HepG2 (cell line): ENCODE measurements around the gene ZNF530. TPM values are rescaled to one million over a fixed set of nuclear protein-coding genes. Genes with fewer than 3 reads are reported as not detected.

Experiments used
- CBX5 ChIP-seq: sonication (generic); formaldehyde crosslinking; IDR thresholded peaks from 2 replicates; pipeline ENCODE4 v1.4.0; 2020; ENCODE audit warnings: missing genetic modification reagents, borderline replicate concordance
- EP300 ChIP-seq, 3 experiments: sonication (generic) in 1 of 3; formaldehyde crosslinking in 1 of 3; IDR thresholded peaks; 2 replicates each; pipeline versions ENCODE4 v1.5.1 to v1.6.1; 2011 to 2020; ENCODE audit warnings: low read depth in 2 of 3, low read length in 2 of 3, borderline replicate concordance in 1 of 3, improper control_type of control experiment in 1 of 3, mild to moderate bottlenecking in 1 of 3, missing genetic modification reagents in 1 of 3, moderate library complexity in 1 of 3
- HMG20A ChIP-seq: IDR thresholded peaks from 2 replicates; pipeline ENCODE4 v1.6.1; 2016; ENCODE audit warnings: borderline replicate concordance
- MAFG ChIP-seq: sonication (generic); formaldehyde crosslinking; IDR thresholded peaks from 2 replicates; pipeline ENCODE4 v1.5.1; 2020; ENCODE audit warnings: mild to moderate bottlenecking, missing genetic modification reagents
- XBP1 ChIP-seq: sonication (generic); formaldehyde crosslinking; IDR thresholded peaks from 2 replicates; pipeline ENCODE4 v1.5.0; 2020; ENCODE audit warnings: missing genetic modification reagents
- ZNF563 ChIP-seq: sonication (generic); formaldehyde crosslinking; IDR thresholded peaks from 2 replicates; pipeline ENCODE4 v1.8.0; 2022; ENCODE audit warnings: mild to moderate bottlenecking, moderate library complexity, missing genetic modification reagents
- polyA plus RNA-seq, 8 experiments: library from polyadenylated mRNA; depleted of rRNA in 3 of 8; stranded (reverse) in 7 of 8; unstranded in 1 of 8; fragments of >200 nt; fragmentation: Illumina TruSeq in 4 of 8; extraction: Trizol in 4 of 8; gene quantifications; 2 replicates each; pipeline versions ENCODE4 v1.2.1 to v1.2.3, GENCODE V29; 2011 to 2016; ENCODE audit warnings: low read depth in 4 of 8, missing spikeins in 1 of 8, mixed read lengths in 1 of 8; ENCODE audit not compliant: insufficient read depth in 1 of 8
- total RNA-seq, 5 experiments: library from RNA; depleted of rRNA; stranded (reverse); fragments of >200 nt; fragmentation: Illumina TruSeq; extraction: Trizol; gene quantifications; 2 replicates each; pipeline ENCODE4 v1.2.3, GENCODE V29; 2016; ENCODE audit warnings: low read depth in 1 of 5
- TF ChIP-seq, protein P1 (sequence below): sonication (generic); formaldehyde crosslinking; IDR thresholded peaks from 2 replicates; pipeline ENCODE4 v1.4.0; 2020; ENCODE audit warnings: missing genetic modification reagents
- TF ChIP-seq, protein P2 (sequence below): sonication (generic); formaldehyde crosslinking; IDR thresholded peaks from 2 replicates; pipeline ENCODE4 v1.8.0; 2022; ENCODE audit warnings: mild to moderate bottlenecking, missing genetic modification reagents
- TF ChIP-seq, protein P3 (sequence below): sonication (generic); formaldehyde crosslinking; IDR thresholded peaks from 2 replicates; pipeline ENCODE4 v1.5.1; 2020; ENCODE audit warnings: mild to moderate bottlenecking, missing genetic modification reagents, moderate library complexity
- TF ChIP-seq, protein P4 (sequence below): sonication (generic); formaldehyde crosslinking; IDR thresholded peaks from 2 replicates; pipeline ENCODE4 v1.4.0; 2020; ENCODE audit warnings: mild to moderate bottlenecking, missing genetic modification reagents
- TF ChIP-seq, protein P5 (sequence below): sonication (generic); formaldehyde crosslinking; IDR thresholded peaks from 2 replicates; pipeline ENCODE4 v1.5.0; 2020; ENCODE audit warnings: mild to moderate bottlenecking, missing genetic modification reagents, borderline replicate concordance

Gene ZNF530
- total and polyA plus RNA-seq, 2 of the 13 experiments (the other 11 are each of a cell fraction or from before 2014, with no cell fraction given): 1.1 to 7.8 TPM

DNA sequence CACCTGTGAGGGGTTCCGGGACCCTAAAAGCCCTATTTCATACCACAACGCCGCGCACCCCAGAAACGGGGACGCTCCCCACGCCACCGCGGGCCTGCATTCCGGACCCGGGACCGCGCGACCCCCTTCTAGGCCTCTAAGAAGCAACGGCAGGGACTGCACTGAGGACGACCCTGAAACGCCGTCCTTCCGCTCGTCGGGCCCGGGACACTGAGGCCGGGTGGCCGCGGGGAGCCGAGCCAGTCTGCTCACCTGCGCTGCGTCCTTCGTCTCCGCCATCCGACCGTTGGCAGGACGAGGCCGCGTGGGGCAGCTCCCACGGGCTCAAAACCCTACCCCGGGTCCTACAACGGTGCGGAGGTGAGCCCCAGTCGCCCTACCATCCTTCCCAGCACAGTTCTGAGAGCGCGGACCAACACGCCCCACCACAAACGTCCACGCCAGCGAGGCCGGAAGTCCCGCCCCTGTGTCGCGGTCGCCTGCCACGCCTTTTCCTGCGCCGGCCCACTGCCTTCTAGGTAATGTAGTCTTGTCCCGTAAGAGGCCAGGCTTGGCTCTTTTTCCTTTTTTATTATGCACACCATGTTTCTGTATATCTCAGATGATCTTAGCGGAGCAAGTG is 40.2 kb upstream of the ZNF530 start, which contains the start of gene ZNF550 (continued):
- TF ChIP-seq ZNF563 (no peak), HMG20A (CRISPR knock-in tag) (no peak), EP300 (IDR thresholded peaks at IDR 0.05; ENCODE audit: low read depth in 2 of 2, low read length in 2 of 2) (no peak), EP300 (CRISPR knock-in tag; IDR thresholded peaks at IDR 0.05; ENCODE audit: borderline replicate concordance) (no peak), XBP1 (CRISPR knock-in tag) (no peak), MAFG (CRISPR knock-in tag) (no peak), CBX5 (peak; percentile 52; the same call in 1 of the 2 replicates)
- TF ChIP-seq, protein P1, sequence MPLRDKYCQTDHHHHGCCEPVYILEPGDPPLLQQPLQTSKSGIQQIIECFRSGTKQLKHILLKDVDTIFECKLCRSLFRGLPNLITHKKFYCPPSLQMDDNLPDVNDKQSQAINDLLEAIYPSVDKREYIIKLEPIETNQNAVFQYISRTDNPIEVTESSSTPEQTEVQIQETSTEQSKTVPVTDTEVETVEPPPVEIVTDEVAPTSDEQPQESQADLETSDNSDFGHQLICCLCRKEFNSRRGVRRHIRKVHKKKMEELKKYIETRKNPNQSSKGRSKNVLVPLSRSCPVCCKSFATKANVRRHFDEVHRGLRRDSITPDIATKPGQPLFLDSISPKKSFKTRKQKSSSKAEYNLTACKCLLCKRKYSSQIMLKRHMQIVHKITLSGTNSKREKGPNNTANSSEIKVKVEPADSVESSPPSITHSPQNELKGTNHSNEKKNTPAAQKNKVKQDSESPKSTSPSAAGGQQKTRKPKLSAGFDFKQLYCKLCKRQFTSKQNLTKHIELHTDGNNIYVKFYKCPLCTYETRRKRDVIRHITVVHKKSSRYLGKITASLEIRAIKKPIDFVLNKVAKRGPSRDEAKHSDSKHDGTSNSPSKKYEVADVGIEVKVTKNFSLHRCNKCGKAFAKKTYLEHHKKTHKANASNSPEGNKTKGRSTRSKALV (CRISPR knock-in tag): no peak
- TF ChIP-seq, protein P2, sequence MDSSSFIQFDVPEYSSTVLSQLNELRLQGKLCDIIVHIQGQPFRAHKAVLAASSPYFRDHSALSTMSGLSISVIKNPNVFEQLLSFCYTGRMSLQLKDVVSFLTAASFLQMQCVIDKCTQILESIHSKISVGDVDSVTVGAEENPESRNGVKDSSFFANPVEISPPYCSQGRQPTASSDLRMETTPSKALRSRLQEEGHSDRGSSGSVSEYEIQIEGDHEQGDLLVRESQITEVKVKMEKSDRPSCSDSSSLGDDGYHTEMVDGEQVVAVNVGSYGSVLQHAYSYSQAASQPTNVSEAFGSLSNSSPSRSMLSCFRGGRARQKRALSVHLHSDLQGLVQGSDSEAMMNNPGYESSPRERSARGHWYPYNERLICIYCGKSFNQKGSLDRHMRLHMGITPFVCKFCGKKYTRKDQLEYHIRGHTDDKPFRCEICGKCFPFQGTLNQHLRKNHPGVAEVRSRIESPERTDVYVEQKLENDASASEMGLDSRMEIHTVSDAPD (CRISPR knock-in tag): no peak
- TF ChIP-seq, protein P3, sequence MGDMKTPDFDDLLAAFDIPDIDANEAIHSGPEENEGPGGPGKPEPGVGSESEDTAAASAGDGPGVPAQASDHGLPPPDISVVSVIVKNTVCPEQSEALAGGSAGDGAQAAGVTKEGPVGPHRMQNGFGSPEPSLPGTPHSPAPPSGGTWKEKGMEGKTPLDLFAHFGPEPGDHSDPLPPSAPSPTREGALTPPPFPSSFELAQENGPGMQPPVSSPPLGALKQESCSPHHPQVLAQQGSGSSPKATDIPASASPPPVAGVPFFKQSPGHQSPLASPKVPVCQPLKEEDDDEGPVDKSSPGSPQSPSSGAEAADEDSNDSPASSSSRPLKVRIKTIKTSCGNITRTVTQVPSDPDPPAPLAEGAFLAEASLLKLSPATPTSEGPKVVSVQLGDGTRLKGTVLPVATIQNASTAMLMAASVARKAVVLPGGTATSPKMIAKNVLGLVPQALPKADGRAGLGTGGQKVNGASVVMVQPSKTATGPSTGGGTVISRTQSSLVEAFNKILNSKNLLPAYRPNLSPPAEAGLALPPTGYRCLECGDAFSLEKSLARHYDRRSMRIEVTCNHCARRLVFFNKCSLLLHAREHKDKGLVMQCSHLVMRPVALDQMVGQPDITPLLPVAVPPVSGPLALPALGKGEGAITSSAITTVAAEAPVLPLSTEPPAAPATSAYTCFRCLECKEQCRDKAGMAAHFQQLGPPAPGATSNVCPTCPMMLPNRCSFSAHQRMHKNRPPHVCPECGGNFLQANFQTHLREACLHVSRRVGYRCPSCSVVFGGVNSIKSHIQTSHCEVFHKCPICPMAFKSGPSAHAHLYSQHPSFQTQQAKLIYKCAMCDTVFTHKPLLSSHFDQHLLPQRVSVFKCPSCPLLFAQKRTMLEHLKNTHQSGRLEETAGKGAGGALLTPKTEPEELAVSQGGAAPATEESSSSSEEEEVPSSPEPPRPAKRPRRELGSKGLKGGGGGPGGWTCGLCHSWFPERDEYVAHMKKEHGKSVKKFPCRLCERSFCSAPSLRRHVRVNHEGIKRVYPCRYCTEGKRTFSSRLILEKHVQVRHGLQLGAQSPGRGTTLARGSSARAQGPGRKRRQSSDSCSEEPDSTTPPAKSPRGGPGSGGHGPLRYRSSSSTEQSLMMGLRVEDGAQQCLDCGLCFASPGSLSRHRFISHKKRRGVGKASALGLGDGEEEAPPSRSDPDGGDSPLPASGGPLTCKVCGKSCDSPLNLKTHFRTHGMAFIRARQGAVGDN (CRISPR knock-in tag): peak; percentile 76
- TF ChIP-seq, protein P4, sequence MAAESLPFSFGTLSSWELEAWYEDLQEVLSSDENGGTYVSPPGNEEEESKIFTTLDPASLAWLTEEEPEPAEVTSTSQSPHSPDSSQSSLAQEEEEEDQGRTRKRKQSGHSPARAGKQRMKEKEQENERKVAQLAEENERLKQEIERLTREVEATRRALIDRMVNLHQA (CRISPR knock-in tag): no peak
- TF ChIP-seq, protein P5, sequence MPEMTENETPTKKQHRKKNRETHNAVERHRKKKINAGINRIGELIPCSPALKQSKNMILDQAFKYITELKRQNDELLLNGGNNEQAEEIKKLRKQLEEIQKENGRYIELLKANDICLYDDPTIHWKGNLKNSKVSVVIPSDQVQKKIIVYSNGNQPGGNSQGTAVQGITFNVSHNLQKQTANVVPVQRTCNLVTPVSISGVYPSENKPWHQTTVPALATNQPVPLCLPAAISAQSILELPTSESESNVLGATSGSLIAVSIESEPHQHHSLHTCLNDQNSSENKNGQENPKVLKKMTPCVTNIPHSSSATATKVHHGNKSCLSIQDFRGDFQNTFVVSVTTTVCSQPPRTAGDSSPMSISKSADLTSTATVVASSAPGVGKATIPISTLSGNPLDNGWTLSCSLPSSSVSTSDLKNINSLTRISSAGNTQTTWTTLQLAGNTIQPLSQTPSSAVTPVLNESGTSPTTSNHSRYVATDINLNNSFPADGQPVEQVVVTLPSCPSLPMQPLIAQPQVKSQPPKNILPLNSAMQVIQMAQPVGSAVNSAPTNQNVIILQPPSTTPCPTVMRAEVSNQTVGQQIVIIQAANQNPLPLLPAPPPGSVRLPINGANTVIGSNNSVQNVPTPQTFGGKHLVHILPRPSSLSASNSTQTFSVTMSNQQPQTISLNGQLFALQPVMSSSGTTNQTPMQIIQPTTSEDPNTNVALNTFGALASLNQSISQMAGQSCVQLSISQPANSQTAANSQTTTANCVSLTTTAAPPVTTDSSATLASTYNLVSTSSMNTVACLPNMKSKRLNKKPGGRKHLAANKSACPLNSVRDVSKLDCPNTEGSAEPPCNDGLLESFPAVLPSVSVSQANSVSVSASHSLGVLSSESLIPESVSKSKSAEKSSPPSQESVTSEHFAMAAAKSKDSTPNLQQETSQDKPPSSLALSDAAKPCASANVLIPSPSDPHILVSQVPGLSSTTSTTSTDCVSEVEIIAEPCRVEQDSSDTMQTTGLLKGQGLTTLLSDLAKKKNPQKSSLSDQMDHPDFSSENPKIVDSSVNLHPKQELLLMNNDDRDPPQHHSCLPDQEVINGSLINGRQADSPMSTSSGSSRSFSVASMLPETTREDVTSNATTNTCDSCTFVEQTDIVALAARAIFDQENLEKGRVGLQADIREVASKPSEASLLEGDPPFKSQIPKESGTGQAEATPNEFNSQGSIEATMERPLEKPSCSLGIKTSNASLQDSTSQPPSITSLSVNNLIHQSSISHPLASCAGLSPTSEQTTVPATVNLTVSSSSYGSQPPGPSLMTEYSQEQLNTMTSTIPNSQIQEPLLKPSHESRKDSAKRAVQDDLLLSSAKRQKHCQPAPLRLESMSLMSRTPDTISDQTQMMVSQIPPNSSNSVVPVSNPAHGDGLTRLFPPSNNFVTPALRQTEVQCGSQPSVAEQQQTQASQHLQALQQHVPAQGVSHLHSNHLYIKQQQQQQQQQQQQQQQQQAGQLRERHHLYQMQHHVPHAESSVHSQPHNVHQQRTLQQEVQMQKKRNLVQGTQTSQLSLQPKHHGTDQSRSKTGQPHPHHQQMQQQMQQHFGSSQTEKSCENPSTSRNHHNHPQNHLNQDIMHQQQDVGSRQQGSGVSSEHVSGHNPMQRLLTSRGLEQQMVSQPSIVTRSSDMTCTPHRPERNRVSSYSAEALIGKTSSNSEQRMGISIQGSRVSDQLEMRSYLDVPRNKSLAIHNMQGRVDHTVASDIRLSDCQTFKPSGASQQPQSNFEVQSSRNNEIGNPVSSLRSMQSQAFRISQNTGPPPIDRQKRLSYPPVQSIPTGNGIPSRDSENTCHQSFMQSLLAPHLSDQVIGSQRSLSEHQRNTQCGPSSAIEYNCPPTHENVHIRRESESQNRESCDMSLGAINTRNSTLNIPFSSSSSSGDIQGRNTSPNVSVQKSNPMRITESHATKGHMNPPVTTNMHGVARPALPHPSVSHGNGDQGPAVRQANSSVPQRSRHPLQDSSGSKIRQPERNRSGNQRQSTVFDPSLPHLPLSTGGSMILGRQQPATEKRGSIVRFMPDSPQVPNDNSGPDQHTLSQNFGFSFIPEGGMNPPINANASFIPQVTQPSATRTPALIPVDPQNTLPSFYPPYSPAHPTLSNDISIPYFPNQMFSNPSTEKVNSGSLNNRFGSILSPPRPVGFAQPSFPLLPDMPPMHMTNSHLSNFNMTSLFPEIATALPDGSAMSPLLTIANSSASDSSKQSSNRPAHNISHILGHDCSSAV: no peak
